ENCODE results near the gene LRRC74A. TPM values are rescaled to one million over a fixed set of nuclear protein-coding genes. Genes with fewer than 3 reads are reported as not detected.

The LRRC74A gene
- total and polyA plus RNA-seq, 10 of the 15 experiments (the other 5 are each of a cell fraction or from before 2014, with no cell fraction given): not detected

- BruUV-seq (replicated peaks): no TSS peak
- intact Hi-C loops (cut with micrococcal nuclease; ENCODE audit: unreplicated experiment) (no loop called here), in situ Hi-C loops (cut with MboI) (loop anchor here (5.0 kb wide), 1 partner anchor 62 kb away; no protein-coding TSS in a partner anchor)
- POLR2A ChIA-PET: no interaction called here
- Histone ChIP-seq H3K4me2 (ENCODE audit: control insufficient read depth, insufficient read depth) (no peak overlapping the region), H3K79me2 (ENCODE audit: control insufficient read depth, insufficient read depth, low read length) (no peaks in the 10 kb centered on the region), H3K27me3 (replicated peaks in 1 of 2; ENCODE audit: control insufficient read depth in 2 of 2, insufficient read depth in 2 of 2, low read length in 1 of 2) (no peaks in the 10 kb centered on the region), H3K9ac (ENCODE audit: control insufficient read depth, insufficient read depth, low read length) (no peak overlapping the region), H4K20me1 (ENCODE audit: control insufficient read depth, insufficient read depth) (no peaks in the 10 kb centered on the region; the same call in 1 of the 2 replicates), H3K27ac (ENCODE audit: control insufficient read depth, insufficient read depth) (no peak overlapping the region), H3K4me3 (no peak overlapping the region), H3K4me1 (ENCODE audit: control insufficient read depth, insufficient read depth, low read length) (peaks cover 15% of the 10 kb centered on the region), H3K36me3 (ENCODE audit: control insufficient read depth in 2 of 2, insufficient read depth in 2 of 2, low read length in 1 of 2) (peaks cover 0 to 2% of the 10 kb centered on the region in 2 experiments; a peak in 3 of 4 replicates), H2AFZ (ENCODE audit: control insufficient read depth, low read depth, low read length) (no peak overlapping the region), H3K9me3 (replicated peaks; ENCODE audit: control insufficient read depth, insufficient read depth, low read length) (no peaks in the 10 kb centered on the region)
- FAIRE-seq: no peak
- SMC1A ChIA-PET (ENCODE audit: uncharacterized antibody, unreplicated experiment): no interaction called here
- DNase-seq (ENCODE audit: low read depth, low spot score): no peak
- 68% methylated on average over 7 of the region's 7 CpGs for WGBS (ENCODE audit: insufficient coverage, insufficient replicate concordance, low lambda C conversion rate, missing lambda C conversion rate)
- RAD21 ChIA-PET (ENCODE audit: unreplicated experiment): interaction anchor here (1.9 kb wide), 1 partner anchor 69 kb away, joined by 6 read pairs; no protein-coding TSS in a partner anchor
- CTCF ChIA-PET: interaction anchor here (8.9 kb wide), 1 partner anchor 71 kb away, joined by 136 read pairs; no protein-coding TSS in a partner anchor
- ATAC-seq: no peak
- TF ChIP-seq SMC3 (IDR thresholded peaks at IDR 0.05; ENCODE audit: borderline replicate concordance, low read length) (no peak), NRF1 (conservative IDR thresholded peaks at IDR 0.05; ENCODE audit: low read depth, low read length) (no peak), ZBTB4 (CRISPR knock-in tag; IDR thresholded peaks at IDR 0.05) (no peak), RAD51 (IDR thresholded peaks at IDR 0.05) (no peak), NR2C2 (IDR thresholded peaks at IDR 0.05; ENCODE audit: borderline replicate concordance, control insufficient read depth, insufficient read length, low read depth) (no peak), CBX3 (IDR thresholded peaks at IDR 0.05; ENCODE audit: borderline replicate concordance, low read depth) (no peak), CHD2 (IDR thresholded peaks at IDR 0.05; ENCODE audit: borderline replicate concordance, low read depth, low read length) (no peak), ETV6 (conservative IDR thresholded peaks at IDR 0.05 in 1 of 2, IDR thresholded peaks at IDR 0.05 in 1 of 2; ENCODE audit: borderline replicate concordance in 1 of 2, low read depth in 1 of 2) (no peak), DPF2 (IDR thresholded peaks at IDR 0.05) (no peak), JUND (IDR thresholded peaks at IDR 0.05; ENCODE audit: low read depth, low read length) (no peak), SREBF1 (IDR thresholded peaks at IDR 0.05; ENCODE audit: low read length) (no peak), TARDBP (IDR thresholded peaks at IDR 0.05; ENCODE audit: borderline replicate concordance) (no peak), RUNX3 (IDR thresholded peaks at IDR 0.05; ENCODE audit: low read length) (no peak), MTA3 (IDR thresholded peaks at IDR 0.05; ENCODE audit: borderline replicate concordance, low read length) (no peak), KDM1A (IDR thresholded peaks at IDR 0.05; ENCODE audit: borderline replicate concordance) (no peak), EED (IDR thresholded peaks at IDR 0.05; ENCODE audit: low read depth) (no peak), BHLHE40 (IDR thresholded peaks at IDR 0.05; ENCODE audit: borderline replicate concordance in 1 of 2, low read depth in 2 of 2, low read length in 1 of 2) (no peak)
These were observed 46.8 kb upstream of the LRRC74A start for GRCh38 chr14:76779221-76780057.
